ENCODE results near the gene BICDL1. TPM values are rescaled to one million over a fixed set of nuclear protein-coding genes. Genes with fewer than 3 reads are reported as not detected.
A peak's percentile ranks its signal among the peaks of the same experiment; 100 is the strongest.

The BICDL1 gene
- total RNA-seq, 1 experiment from 2014 or later, result 18.2 TPM

DNA sequence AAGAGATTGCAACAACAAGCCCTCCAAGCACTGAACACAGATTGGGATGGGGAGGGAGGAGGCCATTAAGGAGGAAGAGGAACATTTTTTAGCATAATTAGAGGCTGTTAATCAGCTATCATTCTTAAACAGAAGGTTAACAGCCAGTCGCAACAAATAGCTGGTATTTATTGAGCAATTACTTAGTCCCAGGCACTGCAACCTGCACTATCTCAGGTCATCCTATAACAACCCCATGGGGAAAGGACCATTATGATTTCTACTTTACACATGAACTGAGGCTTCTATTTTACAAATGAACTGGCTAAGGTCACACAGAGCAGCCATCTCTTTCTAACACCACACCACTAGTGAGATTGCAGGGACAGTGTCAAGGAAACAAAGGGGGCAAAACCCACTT lies 117.1 kb downstream of the BICDL1 start:
- intact Hi-C loops (cut with micrococcal nuclease), result no loop called here
- BruUV-seq (replicated peaks), result TSS peak; percentile 35
- H3K9me3 ChIP-seq (ENCODE audit: control insufficient read depth in 1 of 2, insufficient read depth in 1 of 2, low read depth in 1 of 2, low read length in 2 of 2), result no peaks in the 10 kb centered on the region
- ATAC-seq (no peak), DNase-seq (ENCODE audit: low read depth, low spot score) (no peak)
- no peak overlapping the region for H3K4me3 ChIP-seq (replicated peaks in 1 of 2; ENCODE audit: low read depth in 1 of 2, low read length in 2 of 2)
- TF ChIP-seq EZH2 (IDR thresholded peaks at IDR 0.05) (no peak), FOSL1 (IDR thresholded peaks at IDR 0.05; ENCODE audit: low read depth) (no peak), POLR2A (IDR thresholded peaks at IDR 0.05; ENCODE audit: borderline replicate concordance, extremely low read depth, insufficient read depth, insufficient read length) (no peak), TCF7L2 (IDR thresholded peaks at IDR 0.05; ENCODE audit: borderline replicate concordance, extremely low read depth, insufficient read depth, insufficient read length) (no peak), ZNF274 (IDR thresholded peaks at IDR 0.05; ENCODE audit: low read depth, low read length) (no peak), EGR1 (IDR thresholded peaks at IDR 0.05; ENCODE audit: low read depth) (no peak), YY1 (IDR thresholded peaks at IDR 0.05; ENCODE audit: extremely low read depth, insufficient replicate concordance, low read depth, low read length) (no peak), SRF (IDR thresholded peaks at IDR 0.05; ENCODE audit: low read depth) (no peak), SIN3A (IDR thresholded peaks at IDR 0.05; ENCODE audit: low read depth) (no peak), SP1 (IDR thresholded peaks at IDR 0.05; ENCODE audit: low read depth) (no peak), POLR2AphosphoS5 (IDR thresholded peaks at IDR 0.05; ENCODE audit: low read depth, low read length) (no peak), RAD21 (IDR thresholded peaks at IDR 0.05; ENCODE audit: low read depth) (no peak)
- TF ChIP-seq, protein P1, sequence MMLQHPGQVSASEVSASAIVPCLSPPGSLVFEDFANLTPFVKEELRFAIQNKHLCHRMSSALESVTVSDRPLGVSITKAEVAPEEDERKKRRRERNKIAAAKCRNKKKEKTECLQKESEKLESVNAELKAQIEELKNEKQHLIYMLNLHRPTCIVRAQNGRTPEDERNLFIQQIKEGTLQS (IDR thresholded peaks at IDR 0.05), result no peak
- H4K20me1 ChIP-seq (ENCODE audit: insufficient read depth), result no peaks in the 10 kb centered on the region
- no peaks in the 10 kb centered on the region for H3K9me2 ChIP-seq (ENCODE audit: insufficient read depth)
- no peak overlapping the region for H3K27ac ChIP-seq (ENCODE audit: low read depth, low read length)
- POLR2A ChIA-PET, result no interaction called here
- H3K27me3 ChIP-seq (ENCODE audit: insufficient read depth, low read length), result no peaks in the 10 kb centered on the region
- H3K79me2 ChIP-seq (ENCODE audit: insufficient read depth, low read length), result peaks cover 96% of the 10 kb centered on the region
- 0 out of 4 replicates have a peak, but pooled peaks cover 0 to 3% of the 10 kb centered on the region in 2 experiments for H3K36me3 ChIP-seq (ENCODE audit: control insufficient read depth in 1 of 2, insufficient read depth in 2 of 2, low read length in 2 of 2)
- H3K4me1 ChIP-seq (ENCODE audit: control insufficient read depth in 1 of 2, insufficient read depth in 2 of 2, low read length in 2 of 2), result peaks cover 5 to 7% of the 10 kb centered on the region in 2 experiments
- H3K4me2 ChIP-seq (ENCODE audit: low read length), result no peak overlapping the region
- CTCF ChIA-PET, result no interaction called here
- RAD21 ChIA-PET (ENCODE audit: low non-redundant PET in 1 of 2, low total read pairs in 2 of 2, uncharacterized antibody in 2 of 2, unreplicated experiment in 2 of 2), result no interaction called here
- no peak overlapping the region for H3K9ac ChIP-seq (ENCODE audit: low read length)
- no peak overlapping the region for H2AFZ ChIP-seq (ENCODE audit: low read depth, low read length, poor library complexity, severe bottlenecking)
